Endothelial cell of umbilical vein (primary cell): ENCODE measurements around the gene SFSWAP.

Experiments
- CTCF ChIP-seq, 2 donors: IDR thresholded peaks; 1 replicate in 1 of 2; 2 replicates in 1 of 2; pipeline ENCODE4 v1.5.1; 2011; ENCODE audit warnings: low read length in 2 of 2, mild to moderate bottlenecking in 2 of 2, moderate library complexity in 2 of 2, control low read depth in 1 of 2, inconsistent platforms in 1 of 2, low read depth in 1 of 2; ENCODE audit not compliant: insufficient read depth in 1 of 2; ENCODE audit errors: extremely low read depth in 1 of 2
- EZH2 ChIP-seq: IDR thresholded peaks from 2 replicates; pipeline ENCODE4 v1.6.1; 2012; ENCODE audit warnings: borderline replicate concordance, low read depth, mild to moderate bottlenecking, moderate library complexity, low read length, inconsistent platforms; ENCODE audit not compliant: severe bottlenecking
- GATA2 ChIP-seq: IDR thresholded peaks from 2 replicates; pipeline ENCODE4 v1.7.0; 2011; ENCODE audit warnings: low read depth, mild to moderate bottlenecking, moderate library complexity, mixed read lengths, low read length; ENCODE audit not compliant: insufficient read length, insufficient read depth
- MAX ChIP-seq: IDR thresholded peaks from 2 replicates; pipeline ENCODE4 v1.6.1; 2011; ENCODE audit not compliant: insufficient read depth, insufficient read length
- POLR2A ChIP-seq: IDR thresholded peaks from 2 replicates; pipeline ENCODE4 v1.6.1; 2012; ENCODE audit warnings: low read depth, mild to moderate bottlenecking, control low read depth, low read length
- POLR2AphosphoS5 ChIP-seq: IDR thresholded peaks from 2 replicates; pipeline ENCODE4 v1.6.1; 2012; ENCODE audit warnings: low read depth, mild to moderate bottlenecking, control low read depth, low read length, moderate library complexity; ENCODE audit not compliant: insufficient read depth

DNA sequence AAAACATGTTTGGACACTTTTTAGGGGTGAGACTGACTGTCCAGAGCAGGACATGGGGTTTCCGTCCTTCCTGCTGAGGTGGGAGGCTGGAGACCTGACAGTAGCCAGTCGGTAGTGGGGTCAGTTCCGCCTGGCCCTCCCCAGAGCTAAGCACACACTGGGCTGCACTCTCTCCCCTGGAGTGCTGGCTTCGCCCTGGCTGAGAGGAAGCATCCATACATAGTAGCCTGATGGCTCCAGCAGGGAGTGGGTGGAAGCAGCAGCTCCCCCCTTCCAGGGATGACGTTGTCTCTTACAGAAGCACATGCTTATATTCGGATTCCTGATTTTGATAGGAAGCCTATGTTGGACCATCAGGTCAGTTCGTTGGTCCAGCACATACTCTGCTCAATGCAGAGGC, 40.4 kb downstream of the SFSWAP start:
- TF ChIP-seq POLR2AphosphoS5 (no peak), CTCF (IDR thresholded peaks at IDR 0.05; ENCODE audit: extremely low read depth in 1 of 2, insufficient read depth in 1 of 2, low read depth in 1 of 2, low read length in 2 of 2) (no peak), MAX (no peak), POLR2A (no peak), EZH2 (no peak), GATA2 (no peak)
